ENCODE measurements around the gene RUSC1. TPM values are rescaled to one million over a fixed set of nuclear protein-coding genes. Genes with fewer than 3 reads are reported as not detected.

The RUSC1 gene
- total and polyA plus RNA-seq, 2 of the 8 experiments (the other 6 are each of a cell fraction or from before 2014, with no cell fraction given) = 54.6 to 90.4 TPM

GRCh38 chr1:155326020-155326526 lies 5.4 kb downstream of the RUSC1 start:
- Histone ChIP-seq H3K23me2 (ENCODE audit: low read depth, low read length) (peaks cover 13% of the 10 kb centered on the region; the same call in 1 of the 2 replicates), H3K27ac (ENCODE audit: low read depth, low read length) (no peak overlapping the region), H4K5ac (ENCODE audit: insufficient read length, low read depth, low read length) (no peak overlapping the region), H3K27me3 (replicated peaks in 1 of 4; ENCODE audit: control insufficient read depth in 3 of 4, extremely low read depth in 1 of 4, insufficient read depth in 3 of 4, low read length in 3 of 4) (peaks cover 0 to 5% (median 3%) of the 10 kb centered on the region in 4 experiments; a peak in 4 of 7 replicates), H3K9ac (replicated peaks in 1 of 4; ENCODE audit: extremely low read depth in 1 of 4, low read depth in 3 of 4, low read length in 3 of 4) (no peak overlapping the region), H3K4me3 (ENCODE audit: extremely low read depth in 1 of 4, insufficient read depth in 2 of 4, low read depth in 3 of 4, low read length in 4 of 4) (peak overlapping the region in 1 of 4 experiments; percentile 87; a peak in 2 of 8 replicates), H3K18ac (ENCODE audit: extremely low read depth, low read length) (no peak overlapping the region), H2BK12ac (ENCODE audit: low read depth, low read length) (peak overlapping the region; percentile 17; the same call in 1 of the 2 replicates), H3K4me2 (ENCODE audit: insufficient read depth in 1 of 2, low read depth in 2 of 2, low read length in 2 of 2) (peak overlapping the region; percentile 73 to 97; a peak in 1 of 4 replicates), H3K79me1 (ENCODE audit: low read depth, low read length) (peaks cover 6% of the 10 kb centered on the region), H3K4me1 (replicated peaks in 1 of 4; ENCODE audit: control insufficient read depth in 3 of 4, insufficient read depth in 4 of 4, low read length in 3 of 4) (peaks cover 4 to 23% (median 12%) of the 10 kb centered on the region in 4 experiments; a peak in 6 of 7 replicates), H3K79me2 (ENCODE audit: control insufficient read depth in 1 of 2, insufficient read depth in 2 of 2, low read length in 2 of 2) (peaks cover 0 to 4% of the 10 kb centered on the region in 2 experiments; a peak in 1 of 4 replicates), H3K56ac (replicated peaks; ENCODE audit: insufficient read length, low read depth, low read length) (no peak overlapping the region), H4K20me1 (replicated peaks in 1 of 2; ENCODE audit: control insufficient read depth in 1 of 2, insufficient read depth in 2 of 2, low read length in 2 of 2) (peaks cover 8 to 9% of the 10 kb centered on the region in 2 experiments), H3K36me3 (ENCODE audit: control insufficient read depth in 2 of 4, insufficient read depth in 4 of 4, low read length in 3 of 4) (peaks cover 0 to 29% (median 3%) of the 10 kb centered on the region in 4 experiments; a peak in 7 of 8 replicates), H3K4ac (replicated peaks; ENCODE audit: insufficient read length, low read depth, low read length) (no peak overlapping the region), H4K8ac (ENCODE audit: extremely low read depth, insufficient read depth, low read length) (no peak overlapping the region), H2BK5ac (ENCODE audit: low read depth, low read length) (no peak overlapping the region; the same call in 1 of the 2 replicates), H2BK15ac (ENCODE audit: low read length) (no peak overlapping the region), H2AK5ac (ENCODE audit: low read depth, low read length) (0 out of 2 replicates have a peak overlapping the region, but pooled peaks have one; percentile 9), H2BK20ac (ENCODE audit: low read length) (no peak overlapping the region), H2AFZ (ENCODE audit: low read length) (no peak overlapping the region), H4K91ac (replicated peaks; ENCODE audit: insufficient read length, low read length) (no peak overlapping the region), H2BK120ac (replicated peaks; ENCODE audit: low read depth, low read length) (no peak overlapping the region), H3K23ac (ENCODE audit: insufficient read length) (no peak overlapping the region), H3K9me3 (ENCODE audit: insufficient read depth in 2 of 2, low read depth in 1 of 2, low read length in 1 of 2) (no peaks in the 10 kb centered on the region), H3K14ac (ENCODE audit: insufficient read length) (no peak overlapping the region)
- ChIA-PET CTCF (ENCODE audit: partially characterized antibody) (interaction anchor here (1.3 to 15.0 kb wide), 4 partner anchors 10 to 76 kb away, joined by 3 to 227 read pairs (median 26); partner anchors contain the start of gene ENTREP3), POLR2A (ENCODE audit: partially characterized antibody) (interaction anchor here (1.6 kb wide), 1 partner anchor 11 kb away, joined by 4 read pairs; no protein-coding TSS in a partner anchor)
- no peak for TF ChIP-seq NRF1 (IDR thresholded peaks at IDR 0.05; ENCODE audit: low read depth, low read length)
- TF ChIP-seq RNF2 (IDR thresholded peaks at IDR 0.05; ENCODE audit: borderline replicate concordance, low read depth, low read length, missing control alignments, poor library complexity, severe bottlenecking) = no peak
- TF ChIP-seq SAP30 (IDR thresholded peaks at IDR 0.05; ENCODE audit: insufficient read depth, insufficient replicate concordance, low read length) = no peak
- no peak for TF ChIP-seq RFX5 (IDR thresholded peaks at IDR 0.05; ENCODE audit: borderline replicate concordance, low read depth, low read length)
- no peak for TF ChIP-seq PHF8 (conservative IDR thresholded peaks at IDR 0.05; ENCODE audit: low read depth, low read length)
- TF ChIP-seq CHD1 (IDR thresholded peaks at IDR 0.05; ENCODE audit: low read depth, low read length) = no peak
- TF ChIP-seq CTBP2 (IDR thresholded peaks at IDR 0.05; ENCODE audit: borderline replicate concordance, insufficient read depth, insufficient read length, low read length) = no peak
- WGBS, 2 experiments (ENCODE audit: extremely low coverage in 1 of 2, insufficient coverage in 1 of 2, insufficient read length in 1 of 2, insufficient replicate concordance in 2 of 2, low coverage in 1 of 2, low lambda C conversion rate in 2 of 2, missing lambda C conversion rate in 1 of 2) = 94% methylated on average over 6 of the region's 6 CpGs; no CpG with 5 or more reads in 1 of the 2 experiments
- DNase-seq (ENCODE audit: low read depth in 1 of 2, low spot score in 2 of 2) = no peak
- FAIRE-seq = no peak
